Measurements from ENCODE around the gene AUTS2. TPM values are rescaled to one million over a fixed set of nuclear protein-coding genes. Genes with fewer than 3 reads are reported as not detected.

AUTS2 gene
- total RNA-seq, 1 experiment from 2014 or later: 50.0 TPM

DNA sequence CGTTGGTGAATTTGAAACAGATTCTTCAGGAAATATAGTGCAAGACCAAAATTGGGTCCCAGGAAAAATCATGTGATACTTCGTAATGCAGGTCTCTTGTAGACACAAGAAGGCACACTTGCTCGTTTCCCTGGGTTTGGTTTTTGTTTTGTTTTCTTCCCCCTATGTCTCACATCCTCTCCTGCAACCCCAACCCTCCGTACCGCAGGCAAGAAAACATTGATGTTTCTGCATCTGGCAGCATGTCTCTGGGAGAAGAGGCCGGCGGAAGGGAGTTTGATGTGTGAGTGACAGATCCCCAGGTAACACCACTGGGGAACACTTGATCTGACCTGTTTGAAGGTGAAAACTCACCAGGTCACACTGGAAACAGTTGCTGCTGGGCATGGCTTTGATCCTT lies 718.5 kb downstream of the AUTS2 start (continued):
- TF ChIP-seq, protein P1, sequence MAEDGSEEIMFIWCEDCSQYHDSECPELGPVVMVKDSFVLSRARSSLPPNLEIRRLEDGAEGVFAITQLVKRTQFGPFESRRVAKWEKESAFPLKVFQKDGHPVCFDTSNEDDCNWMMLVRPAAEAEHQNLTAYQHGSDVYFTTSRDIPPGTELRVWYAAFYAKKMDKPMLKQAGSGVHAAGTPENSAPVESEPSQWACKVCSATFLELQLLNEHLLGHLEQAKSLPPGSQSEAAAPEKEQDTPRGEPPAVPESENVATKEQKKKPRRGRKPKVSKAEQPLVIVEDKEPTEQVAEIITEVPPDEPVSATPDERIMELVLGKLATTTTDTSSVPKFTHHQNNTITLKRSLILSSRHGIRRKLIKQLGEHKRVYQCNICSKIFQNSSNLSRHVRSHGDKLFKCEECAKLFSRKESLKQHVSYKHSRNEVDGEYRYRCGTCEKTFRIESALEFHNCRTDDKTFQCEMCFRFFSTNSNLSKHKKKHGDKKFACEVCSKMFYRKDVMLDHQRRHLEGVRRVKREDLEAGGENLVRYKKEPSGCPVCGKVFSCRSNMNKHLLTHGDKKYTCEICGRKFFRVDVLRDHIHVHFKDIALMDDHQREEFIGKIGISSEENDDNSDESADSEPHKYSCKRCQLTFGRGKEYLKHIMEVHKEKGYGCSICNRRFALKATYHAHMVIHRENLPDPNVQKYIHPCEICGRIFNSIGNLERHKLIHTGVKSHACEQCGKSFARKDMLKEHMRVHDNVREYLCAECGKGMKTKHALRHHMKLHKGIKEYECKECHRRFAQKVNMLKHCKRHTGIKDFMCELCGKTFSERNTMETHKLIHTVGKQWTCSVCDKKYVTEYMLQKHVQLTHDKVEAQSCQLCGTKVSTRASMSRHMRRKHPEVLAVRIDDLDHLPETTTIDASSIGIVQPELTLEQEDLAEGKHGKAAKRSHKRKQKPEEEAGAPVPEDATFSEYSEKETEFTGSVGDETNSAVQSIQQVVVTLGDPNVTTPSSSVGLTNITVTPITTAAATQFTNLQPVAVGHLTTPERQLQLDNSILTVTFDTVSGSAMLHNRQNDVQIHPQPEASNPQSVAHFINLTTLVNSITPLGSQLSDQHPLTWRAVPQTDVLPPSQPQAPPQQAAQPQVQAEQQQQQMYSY (CRISPR knock-in tag; IDR thresholded peaks at IDR 0.05): no peak
- no peak for TF ChIP-seq CREM (CRISPR knock-in tag; IDR thresholded peaks at IDR 0.05)
- no peak for TF ChIP-seq TCF7 (CRISPR knock-in tag; IDR thresholded peaks at IDR 0.05; ENCODE audit: low read depth)
- no peak for TF ChIP-seq NR1H2 (CRISPR knock-in tag; IDR thresholded peaks at IDR 0.05)
- TF ChIP-seq, protein P2, sequence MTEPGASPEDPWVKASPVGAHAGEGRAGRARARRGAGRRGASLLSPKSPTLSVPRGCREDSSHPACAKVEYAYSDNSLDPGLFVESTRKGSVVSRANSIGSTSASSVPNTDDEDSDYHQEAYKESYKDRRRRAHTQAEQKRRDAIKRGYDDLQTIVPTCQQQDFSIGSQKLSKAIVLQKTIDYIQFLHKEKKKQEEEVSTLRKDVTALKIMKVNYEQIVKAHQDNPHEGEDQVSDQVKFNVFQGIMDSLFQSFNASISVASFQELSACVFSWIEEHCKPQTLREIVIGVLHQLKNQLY (CRISPR knock-in tag; IDR thresholded peaks at IDR 0.05): no peak

DNA sequence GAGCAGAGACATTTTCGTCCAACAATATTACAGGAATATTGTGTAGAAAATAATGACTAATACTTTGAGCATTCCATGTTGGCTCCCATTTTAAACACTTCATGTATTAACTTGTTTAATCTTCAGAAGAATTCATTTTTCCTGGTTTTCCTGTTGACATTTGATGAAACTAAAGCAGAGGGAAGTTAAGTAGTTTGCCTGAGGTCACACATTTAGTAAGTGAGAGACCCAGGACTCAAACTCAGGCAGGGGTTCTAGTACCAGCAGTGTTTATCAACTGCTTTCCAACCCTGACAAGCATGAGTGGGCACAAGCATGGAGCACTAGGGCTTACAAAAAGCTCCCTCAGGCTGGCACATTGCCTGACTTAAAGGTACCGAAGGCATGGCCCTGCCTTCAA lies 719.1 kb downstream of the AUTS2 start:
- ATAC-seq: no peak
- Mint-ChIP-seq H3K27ac (no peak overlapping the region), H3K4me3 (no peak overlapping the region), H3K9me3 (no peaks in the 10 kb centered on the region), H3K4me1 (peaks cover 33% of the 10 kb centered on the region), H3K36me3 (no peaks in the 10 kb centered on the region), H3K27me3 (ENCODE audit: low read depth) (peaks cover 7% of the 10 kb centered on the region)
- CTCF ChIA-PET: no interaction called here
- POLR2A ChIA-PET: no interaction called here
- DNase-seq (ENCODE audit: low spot score): no peak
- TF ChIP-seq GRHL2 (CRISPR knock-in tag; IDR thresholded peaks at IDR 0.05; ENCODE audit: insufficient replicate concordance, severe bottlenecking) (no peak), FOXJ3 (CRISPR knock-in tag; IDR thresholded peaks at IDR 0.05; ENCODE audit: borderline replicate concordance) (no peak), ETV6 (CRISPR knock-in tag; IDR thresholded peaks at IDR 0.05) (no peak), MXD4 (CRISPR knock-in tag; IDR thresholded peaks at IDR 0.05; ENCODE audit: borderline replicate concordance) (no peak), EMX1 (CRISPR knock-in tag; IDR thresholded peaks at IDR 0.05) (no peak), ZNF671 (CRISPR knock-in tag; IDR thresholded peaks at IDR 0.05) (no peak), PRRX2 (CRISPR knock-in tag; IDR thresholded peaks at IDR 0.05) (no peak), NFE2L1 (CRISPR knock-in tag; IDR thresholded peaks at IDR 0.05) (no peak)
- TF ChIP-seq, protein P3, sequence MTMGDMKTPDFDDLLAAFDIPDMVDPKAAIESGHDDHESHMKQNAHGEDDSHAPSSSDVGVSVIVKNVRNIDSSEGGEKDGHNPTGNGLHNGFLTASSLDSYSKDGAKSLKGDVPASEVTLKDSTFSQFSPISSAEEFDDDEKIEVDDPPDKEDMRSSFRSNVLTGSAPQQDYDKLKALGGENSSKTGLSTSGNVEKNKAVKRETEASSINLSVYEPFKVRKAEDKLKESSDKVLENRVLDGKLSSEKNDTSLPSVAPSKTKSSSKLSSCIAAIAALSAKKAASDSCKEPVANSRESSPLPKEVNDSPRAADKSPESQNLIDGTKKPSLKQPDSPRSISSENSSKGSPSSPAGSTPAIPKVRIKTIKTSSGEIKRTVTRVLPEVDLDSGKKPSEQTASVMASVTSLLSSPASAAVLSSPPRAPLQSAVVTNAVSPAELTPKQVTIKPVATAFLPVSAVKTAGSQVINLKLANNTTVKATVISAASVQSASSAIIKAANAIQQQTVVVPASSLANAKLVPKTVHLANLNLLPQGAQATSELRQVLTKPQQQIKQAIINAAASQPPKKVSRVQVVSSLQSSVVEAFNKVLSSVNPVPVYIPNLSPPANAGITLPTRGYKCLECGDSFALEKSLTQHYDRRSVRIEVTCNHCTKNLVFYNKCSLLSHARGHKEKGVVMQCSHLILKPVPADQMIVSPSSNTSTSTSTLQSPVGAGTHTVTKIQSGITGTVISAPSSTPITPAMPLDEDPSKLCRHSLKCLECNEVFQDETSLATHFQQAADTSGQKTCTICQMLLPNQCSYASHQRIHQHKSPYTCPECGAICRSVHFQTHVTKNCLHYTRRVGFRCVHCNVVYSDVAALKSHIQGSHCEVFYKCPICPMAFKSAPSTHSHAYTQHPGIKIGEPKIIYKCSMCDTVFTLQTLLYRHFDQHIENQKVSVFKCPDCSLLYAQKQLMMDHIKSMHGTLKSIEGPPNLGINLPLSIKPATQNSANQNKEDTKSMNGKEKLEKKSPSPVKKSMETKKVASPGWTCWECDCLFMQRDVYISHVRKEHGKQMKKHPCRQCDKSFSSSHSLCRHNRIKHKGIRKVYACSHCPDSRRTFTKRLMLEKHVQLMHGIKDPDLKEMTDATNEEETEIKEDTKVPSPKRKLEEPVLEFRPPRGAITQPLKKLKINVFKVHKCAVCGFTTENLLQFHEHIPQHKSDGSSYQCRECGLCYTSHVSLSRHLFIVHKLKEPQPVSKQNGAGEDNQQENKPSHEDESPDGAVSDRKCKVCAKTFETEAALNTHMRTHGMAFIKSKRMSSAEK (CRISPR knock-in tag; IDR thresholded peaks at IDR 0.05; ENCODE audit: borderline replicate concordance): no peak
- TF ChIP-seq, protein P4, sequence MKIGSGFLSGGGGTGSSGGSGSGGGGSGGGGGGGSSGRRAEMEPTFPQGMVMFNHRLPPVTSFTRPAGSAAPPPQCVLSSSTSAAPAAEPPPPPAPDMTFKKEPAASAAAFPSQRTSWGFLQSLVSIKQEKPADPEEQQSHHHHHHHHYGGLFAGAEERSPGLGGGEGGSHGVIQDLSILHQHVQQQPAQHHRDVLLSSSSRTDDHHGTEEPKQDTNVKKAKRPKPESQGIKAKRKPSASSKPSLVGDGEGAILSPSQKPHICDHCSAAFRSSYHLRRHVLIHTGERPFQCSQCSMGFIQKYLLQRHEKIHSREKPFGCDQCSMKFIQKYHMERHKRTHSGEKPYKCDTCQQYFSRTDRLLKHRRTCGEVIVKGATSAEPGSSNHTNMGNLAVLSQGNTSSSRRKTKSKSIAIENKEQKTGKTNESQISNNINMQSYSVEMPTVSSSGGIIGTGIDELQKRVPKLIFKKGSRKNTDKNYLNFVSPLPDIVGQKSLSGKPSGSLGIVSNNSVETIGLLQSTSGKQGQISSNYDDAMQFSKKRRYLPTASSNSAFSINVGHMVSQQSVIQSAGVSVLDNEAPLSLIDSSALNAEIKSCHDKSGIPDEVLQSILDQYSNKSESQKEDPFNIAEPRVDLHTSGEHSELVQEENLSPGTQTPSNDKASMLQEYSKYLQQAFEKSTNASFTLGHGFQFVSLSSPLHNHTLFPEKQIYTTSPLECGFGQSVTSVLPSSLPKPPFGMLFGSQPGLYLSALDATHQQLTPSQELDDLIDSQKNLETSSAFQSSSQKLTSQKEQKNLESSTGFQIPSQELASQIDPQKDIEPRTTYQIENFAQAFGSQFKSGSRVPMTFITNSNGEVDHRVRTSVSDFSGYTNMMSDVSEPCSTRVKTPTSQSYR (CRISPR knock-in tag; IDR thresholded peaks at IDR 0.05): no peak
- TF ChIP-seq, protein P5, sequence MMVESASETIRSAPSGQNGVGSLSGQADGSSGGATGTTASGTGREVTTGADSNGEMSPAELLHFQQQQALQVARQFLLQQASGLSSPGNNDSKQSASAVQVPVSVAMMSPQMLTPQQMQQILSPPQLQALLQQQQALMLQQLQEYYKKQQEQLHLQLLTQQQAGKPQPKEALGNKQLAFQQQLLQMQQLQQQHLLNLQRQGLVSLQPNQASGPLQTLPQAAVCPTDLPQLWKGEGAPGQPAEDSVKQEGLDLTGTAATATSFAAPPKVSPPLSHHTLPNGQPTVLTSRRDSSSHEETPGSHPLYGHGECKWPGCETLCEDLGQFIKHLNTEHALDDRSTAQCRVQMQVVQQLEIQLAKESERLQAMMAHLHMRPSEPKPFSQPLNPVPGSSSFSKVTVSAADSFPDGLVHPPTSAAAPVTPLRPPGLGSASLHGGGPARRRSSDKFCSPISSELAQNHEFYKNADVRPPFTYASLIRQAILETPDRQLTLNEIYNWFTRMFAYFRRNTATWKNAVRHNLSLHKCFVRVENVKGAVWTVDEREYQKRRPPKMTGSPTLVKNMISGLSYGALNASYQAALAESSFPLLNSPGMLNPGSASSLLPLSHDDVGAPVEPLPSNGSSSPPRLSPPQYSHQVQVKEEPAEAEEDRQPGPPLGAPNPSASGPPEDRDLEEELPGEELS (CRISPR knock-in tag; IDR thresholded peaks at IDR 0.05): no peak
- TF ChIP-seq, protein P6, sequence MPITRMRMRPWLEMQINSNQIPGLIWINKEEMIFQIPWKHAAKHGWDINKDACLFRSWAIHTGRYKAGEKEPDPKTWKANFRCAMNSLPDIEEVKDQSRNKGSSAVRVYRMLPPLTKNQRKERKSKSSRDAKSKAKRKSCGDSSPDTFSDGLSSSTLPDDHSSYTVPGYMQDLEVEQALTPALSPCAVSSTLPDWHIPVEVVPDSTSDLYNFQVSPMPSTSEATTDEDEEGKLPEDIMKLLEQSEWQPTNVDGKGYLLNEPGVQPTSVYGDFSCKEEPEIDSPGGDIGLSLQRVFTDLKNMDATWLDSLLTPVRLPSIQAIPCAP (CRISPR knock-in tag; IDR thresholded peaks at IDR 0.05): no peak
- TF ChIP-seq, protein P7, sequence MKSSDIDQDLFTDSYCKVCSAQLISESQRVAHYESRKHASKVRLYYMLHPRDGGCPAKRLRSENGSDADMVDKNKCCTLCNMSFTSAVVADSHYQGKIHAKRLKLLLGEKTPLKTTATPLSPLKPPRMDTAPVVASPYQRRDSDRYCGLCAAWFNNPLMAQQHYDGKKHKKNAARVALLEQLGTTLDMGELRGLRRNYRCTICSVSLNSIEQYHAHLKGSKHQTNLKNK (CRISPR knock-in tag; IDR thresholded peaks at IDR 0.05): no peak
